Dedifferentiated amniotic fluid mesenchymal stem cell (primary cell): ENCODE data around the gene ELL3.

Experiments
- DNase-seq: peaks from one replicate; pipeline ENCODE4 v3.0.0-alpha.2; 2016; ENCODE audit errors: extremely low spot score

Gene ELL3

DNA sequence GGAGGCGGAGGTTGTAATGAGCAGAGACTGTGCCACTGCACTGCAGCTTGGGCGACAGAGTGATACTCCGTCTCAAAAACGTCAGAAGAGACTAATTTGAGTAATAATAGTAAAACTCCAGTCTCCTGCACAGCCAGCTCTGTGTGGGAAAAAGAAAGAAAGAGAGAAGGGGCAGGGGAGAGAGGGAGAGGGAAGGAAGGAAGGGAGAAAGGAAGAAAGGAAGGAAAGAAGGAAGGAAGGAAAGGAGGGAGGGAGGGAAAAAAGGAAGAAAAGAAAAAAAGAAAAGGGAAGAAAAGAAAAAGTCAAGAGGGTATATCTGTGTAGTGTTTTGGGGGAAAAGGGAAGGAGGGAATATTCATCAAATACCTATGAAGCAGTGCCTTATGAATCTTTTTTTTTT is 53.6 kb downstream of the ELL3 start:
- DNase-seq, result no peak
